WTC11 (cell line): ENCODE data around the gene COL5A1.

Source experiments
- CREM ChIP-seq: sonication (generic); formaldehyde crosslinking; IDR thresholded peaks from 2 replicates; pipeline ENCODE4 v1.8.1; 2022; ENCODE audit warnings: mild to moderate bottlenecking, missing genetic modification reagents, moderate library complexity
- CTCF ChIP-seq: fragments of 200-600 bp; IDR thresholded peaks from 2 replicates; pipeline ENCODE4 v1.8.0; 2022; ENCODE audit warnings: antibody characterized with exemption
- MYBL2 ChIP-seq: sonication (generic); formaldehyde crosslinking; IDR thresholded peaks from 2 replicates; pipeline ENCODE4 v1.8.1; 2023; ENCODE audit warnings: mild to moderate bottlenecking, moderate library complexity, missing genetic modification reagents

GRCh38 chr9:134612715-134613114 lies 28.9 kb upstream of the COL5A1 start:
- no peak for TF ChIP-seq MYBL2 (CRISPR knock-in tag)
- TF ChIP-seq CTCF: no peak
- no peak for TF ChIP-seq CREM (CRISPR knock-in tag)
